H9 (cell line): ENCODE data around the gene CCDC92B. TPM values are rescaled to one million over a fixed set of nuclear protein-coding genes. Genes with fewer than 3 reads are reported as not detected.

ENCODE experiments used
- DNase-seq: peaks from one replicate; pipeline ENCODE4 v3.0.0-alpha.2; 2017
- H2AFZ ChIP-seq: one replicate; pipeline ENCODE4 v1.6.1; 2013; ENCODE audit warnings: mild to moderate bottlenecking, low read length, control low read depth, moderate library complexity
- H2AK5ac ChIP-seq: 2 replicates; pipeline ENCODE4 v1.6.1; 2013; ENCODE audit warnings: low read length, control low read depth, mixed read lengths; ENCODE audit not compliant: insufficient read length
- H2BK120ac ChIP-seq: one replicate; pipeline ENCODE4 v1.6.1; 2013; ENCODE audit warnings: low read depth, mild to moderate bottlenecking, low read length, control low read depth, inconsistent platforms; ENCODE audit not compliant: poor library complexity, severe bottlenecking
- H2BK12ac ChIP-seq: 2 replicates; pipeline ENCODE4 v1.6.1; 2013; ENCODE audit warnings: low read length, control low read depth, mixed read lengths, low read depth; ENCODE audit not compliant: insufficient read length
- H2BK15ac ChIP-seq: 2 replicates; pipeline ENCODE4 v1.6.1; 2013; ENCODE audit warnings: low read depth, low read length, control low read depth
- H2BK20ac ChIP-seq: one replicate; pipeline ENCODE4 v1.6.1; 2013; ENCODE audit warnings: low read depth, mild to moderate bottlenecking, low read length, control low read depth, inconsistent platforms; ENCODE audit not compliant: poor library complexity, severe bottlenecking
- H2BK5ac ChIP-seq: 2 replicates; pipeline ENCODE4 v1.6.1; 2013; ENCODE audit warnings: low read length, control low read depth, mixed read lengths; ENCODE audit not compliant: insufficient read length
- H3K14ac ChIP-seq: 2 replicates; pipeline ENCODE4 v1.6.1; 2013; ENCODE audit warnings: low read length, control low read depth; ENCODE audit not compliant: insufficient read depth
- H3K18ac ChIP-seq: 2 replicates; pipeline ENCODE4 v1.6.1; 2013; ENCODE audit warnings: low read depth, mild to moderate bottlenecking, mixed read lengths, low read length, control low read depth; ENCODE audit not compliant: insufficient read length
- H3K23ac ChIP-seq: 2 replicates; pipeline ENCODE4 v1.6.1; 2013; ENCODE audit warnings: low read length, control low read depth, mixed read lengths, low read depth; ENCODE audit not compliant: insufficient read length
- H3K23me2 ChIP-seq: 2 replicates; pipeline ENCODE4 v1.6.1; 2013; ENCODE audit warnings: low read depth, mild to moderate bottlenecking, mixed read lengths, low read length, control low read depth; ENCODE audit not compliant: insufficient read length, poor library complexity, severe bottlenecking
- H3K27ac ChIP-seq: 2 replicates; pipeline ENCODE4 v1.5.1; 2013; ENCODE audit warnings: low read length, control low read depth, mixed read lengths, low read depth; ENCODE audit not compliant: insufficient read length
- H3K27me3 ChIP-seq: 2 replicates; pipeline ENCODE4 v1.6.1; 2013; ENCODE audit warnings: low read length, control low read depth, inconsistent platforms; ENCODE audit not compliant: insufficient read depth
- H3K4ac ChIP-seq: 2 replicates; pipeline ENCODE4 v1.6.1; 2013; ENCODE audit warnings: low read depth, mild to moderate bottlenecking, control low read depth, inconsistent platforms, low read length, moderate library complexity
- H3K4me1 ChIP-seq: 2 replicates; pipeline ENCODE4 v1.6.1; 2013; ENCODE audit warnings: low read length, control low read depth, inconsistent platforms; ENCODE audit not compliant: insufficient read depth
- H3K4me2 ChIP-seq: 2 replicates; pipeline ENCODE4 v1.6.1; 2013; ENCODE audit warnings: low read length, control low read depth, mixed read lengths; ENCODE audit not compliant: insufficient read length, insufficient read depth
- H3K56ac ChIP-seq: 2 replicates; pipeline ENCODE4 v1.6.1; 2013; ENCODE audit warnings: low read depth, mild to moderate bottlenecking, mixed read lengths, low read length, control low read depth; ENCODE audit not compliant: insufficient read length
- H3K79me1 ChIP-seq: 2 replicates; pipeline ENCODE4 v1.6.1; 2013; ENCODE audit warnings: low read depth, mild to moderate bottlenecking, moderate library complexity, low read length, control low read depth, inconsistent platforms; ENCODE audit not compliant: insufficient read depth, poor library complexity, severe bottlenecking
- H3K79me2 ChIP-seq: 2 replicates; pipeline ENCODE4 v1.6.1; 2013; ENCODE audit warnings: low read length, control low read depth, inconsistent platforms; ENCODE audit not compliant: insufficient read depth
- H3K9ac ChIP-seq: 2 replicates; pipeline ENCODE4 v1.6.1; 2013; ENCODE audit warnings: low read length, control low read depth, mixed read lengths; ENCODE audit not compliant: insufficient read length; ENCODE audit errors: extremely low read depth
- H3K9me3 ChIP-seq: one replicate; pipeline ENCODE4 v1.6.1; 2013; ENCODE audit warnings: low read depth, low read length, inconsistent platforms; ENCODE audit not compliant: control insufficient read depth
- H3T11ph ChIP-seq: one replicate; pipeline ENCODE4 v1.6.1; 2013; ENCODE audit warnings: mild to moderate bottlenecking, low read length, control low read depth, inconsistent platforms
- H4K20me1 ChIP-seq: one replicate; pipeline ENCODE4 v1.6.1; 2013; ENCODE audit not compliant: control insufficient read depth, insufficient read length, insufficient read depth
- H4K5ac ChIP-seq: 2 replicates; pipeline ENCODE4 v1.6.1; 2013; ENCODE audit warnings: low read depth, mild to moderate bottlenecking, mixed read lengths, low read length, control low read depth; ENCODE audit not compliant: insufficient read length
- H4K8ac ChIP-seq: replicated peaks from 2 replicates; pipeline ENCODE4 v1.6.1; 2013; ENCODE audit warnings: low read length, control low read depth, mixed read lengths, low read depth; ENCODE audit not compliant: insufficient read length
- H4K91ac ChIP-seq: 2 replicates; pipeline ENCODE4 v1.6.1; 2013; ENCODE audit warnings: low read depth, mild to moderate bottlenecking, moderate library complexity, mixed read lengths, low read length, control low read depth; ENCODE audit not compliant: insufficient read length
- H3K27ac Mint-ChIP-seq, 3 experiments: 2 replicates in 2 of 3; 3 replicates in 1 of 3; pipeline ENCODE4 v1.8.0; 2020 to 2021; ENCODE audit warnings: mixed read lengths in 3 of 3, mild to moderate bottlenecking in 1 of 3, moderate library complexity in 1 of 3
- H3K27me3 Mint-ChIP-seq: 2 replicates; pipeline ENCODE4 v1.8.0; 2021; ENCODE audit warnings: low read depth, mild to moderate bottlenecking, moderate library complexity, mixed read lengths
- H3K36me3 Mint-ChIP-seq, 3 experiments: 2 replicates in 2 of 3; 3 replicates in 1 of 3; pipeline ENCODE4 v1.8.0; 2020 to 2021; ENCODE audit warnings: low read depth in 3 of 3, mixed read lengths in 3 of 3; ENCODE audit not compliant: insufficient read depth in 1 of 3
- H3K4me1 Mint-ChIP-seq, 2 experiments: 2 replicates each; pipeline ENCODE4 v1.8.0; 2020; ENCODE audit warnings: mixed read lengths in 2 of 2
- H3K4me3 Mint-ChIP-seq, 2 experiments: 2 replicates in 1 of 2; 3 replicates in 1 of 2; pipeline ENCODE4 v1.8.0; 2020 to 2021; ENCODE audit warnings: mild to moderate bottlenecking in 2 of 2, mixed read lengths in 2 of 2, moderate library complexity in 1 of 2
- H3K9me3 Mint-ChIP-seq, 2 experiments: 2 replicates in 1 of 2; 3 replicates in 1 of 2; pipeline ENCODE4 v1.8.0; 2020; ENCODE audit warnings: mild to moderate bottlenecking in 2 of 2, mixed read lengths in 2 of 2, moderate library complexity in 1 of 2
- WGBS: extraction: QIAGEN DNeasy Blood & Tissue Kit; methylation state at CpG from one replicate; pipeline ENCODE4 v1.1.7; 2013; ENCODE audit warnings: missing lambda C conversion rate, low lambda C conversion rate, mixed read lengths; ENCODE audit not compliant: insufficient read length; ENCODE audit errors: extremely low coverage; 5-methylcytosine and 5-hydroxymethylcytosine counted together
- total RNA-seq: library from RNA; stranded (reverse); gene quantifications from 2 replicates; pipeline ENCODE4 v1.2.1, GENCODE V29; 2021
- TF ChIP-seq, protein P1 (sequence below): fragments of 200-600 bp; sonication (generic); conservative IDR thresholded peaks from 3 replicates; pipeline ENCODE4 v1.8.0; 2021; ENCODE audit warnings: antibody characterized with exemption, mild to moderate bottlenecking

Gene CCDC92B
- total RNA-seq, 1 experiment from 2014 or later, result 8.0 TPM

DNA sequence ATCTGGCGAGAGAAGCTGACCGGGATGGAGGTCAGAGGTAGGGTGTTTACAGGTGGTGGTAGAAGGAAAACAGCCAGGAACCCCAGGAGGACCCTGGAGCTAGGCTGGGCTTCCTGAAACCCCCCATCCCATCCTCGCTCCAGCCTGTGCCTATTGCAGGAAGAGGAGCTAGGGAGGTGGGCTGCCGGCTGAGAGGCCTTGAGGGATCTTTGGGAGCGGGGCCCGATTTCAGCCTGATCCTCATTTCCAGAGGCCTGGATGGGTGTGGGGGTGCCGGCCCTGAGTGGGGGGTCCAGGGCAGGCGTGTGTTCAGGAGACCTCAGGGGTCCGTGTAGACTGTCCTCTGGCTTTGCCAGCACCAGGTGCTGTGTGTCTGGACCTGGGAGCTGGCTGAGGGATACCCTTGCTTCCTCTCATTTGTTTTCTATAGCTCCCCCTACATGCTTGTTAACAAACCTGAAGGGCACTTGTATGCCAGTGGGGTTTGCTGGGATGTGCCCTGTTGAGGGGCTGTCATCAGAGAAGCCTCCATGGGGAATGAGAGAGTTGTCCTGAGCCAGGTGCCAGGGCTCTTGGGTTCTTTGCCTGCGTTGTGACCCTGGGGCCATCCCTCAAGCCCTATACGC, 27.9 kb upstream of the CCDC92B start:
- H3K27me3 ChIP-seq, result no peaks in the 10 kb centered on the region; the same call in 1 of the 2 replicates
- no peak overlapping the region for H2BK120ac ChIP-seq
- DNase-seq, result peak; percentile 69

More for the DNA sequence above, 27.9 kb upstream of the CCDC92B start:
- Histone ChIP-seq H3K23me2 (peaks cover 8% of the 10 kb centered on the region), H3K4ac (no peak overlapping the region), H2BK12ac (no peak overlapping the region), H3K79me2 (no peaks in the 10 kb centered on the region), H3K79me1 (no peaks in the 10 kb centered on the region), H3K23ac (no peak overlapping the region), H2BK15ac (no peak overlapping the region), H2BK20ac (no peak overlapping the region), H2BK5ac (no peak overlapping the region), H4K8ac (no peak overlapping the region), H3K4me2 (peak overlapping the region; percentile 98), H4K5ac (no peak overlapping the region), H4K20me1 (no peaks in the 10 kb centered on the region), H3T11ph (no peak overlapping the region), H3K4me1 (no peaks in the 10 kb centered on the region), H3K18ac (no peak overlapping the region), H3K9me3 (no peaks in the 10 kb centered on the region), H2AK5ac (no peak overlapping the region), H3K56ac (no peak overlapping the region), H3K27ac (no peak overlapping the region), H4K91ac (no peak overlapping the region), H3K9ac (peak overlapping the region; percentile 59), H3K14ac (no peak overlapping the region; the same call in 1 of the 2 replicates), H2AFZ (no peak overlapping the region)
- TF ChIP-seq, protein P1, sequence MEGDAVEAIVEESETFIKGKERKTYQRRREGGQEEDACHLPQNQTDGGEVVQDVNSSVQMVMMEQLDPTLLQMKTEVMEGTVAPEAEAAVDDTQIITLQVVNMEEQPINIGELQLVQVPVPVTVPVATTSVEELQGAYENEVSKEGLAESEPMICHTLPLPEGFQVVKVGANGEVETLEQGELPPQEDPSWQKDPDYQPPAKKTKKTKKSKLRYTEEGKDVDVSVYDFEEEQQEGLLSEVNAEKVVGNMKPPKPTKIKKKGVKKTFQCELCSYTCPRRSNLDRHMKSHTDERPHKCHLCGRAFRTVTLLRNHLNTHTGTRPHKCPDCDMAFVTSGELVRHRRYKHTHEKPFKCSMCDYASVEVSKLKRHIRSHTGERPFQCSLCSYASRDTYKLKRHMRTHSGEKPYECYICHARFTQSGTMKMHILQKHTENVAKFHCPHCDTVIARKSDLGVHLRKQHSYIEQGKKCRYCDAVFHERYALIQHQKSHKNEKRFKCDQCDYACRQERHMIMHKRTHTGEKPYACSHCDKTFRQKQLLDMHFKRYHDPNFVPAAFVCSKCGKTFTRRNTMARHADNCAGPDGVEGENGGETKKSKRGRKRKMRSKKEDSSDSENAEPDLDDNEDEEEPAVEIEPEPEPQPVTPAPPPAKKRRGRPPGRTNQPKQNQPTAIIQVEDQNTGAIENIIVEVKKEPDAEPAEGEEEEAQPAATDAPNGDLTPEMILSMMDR, result peak; percentile 37; the same call in 2 of the 3 replicates
- no CpG with 5 or more reads among the region's 11 CpGs for WGBS
- H3K9me3 Mint-ChIP-seq, result no peaks in the 10 kb centered on the region; a peak in 1 of 5 replicates
- peak overlapping the region in 1 of 3 experiments; percentile 59; a peak in 2 of 7 replicates for H3K27ac Mint-ChIP-seq
- peaks cover 10 to 20% of the 10 kb centered on the region in 2 experiments; a peak in 3 of 4 replicates for H3K4me1 Mint-ChIP-seq
- H3K4me3 Mint-ChIP-seq, result peak overlapping the region; percentile 80 to 91
- H3K36me3 Mint-ChIP-seq, result no peaks in the 10 kb centered on the region; a peak in 1 of 7 replicates
- peaks cover 36% of the 10 kb centered on the region for H3K27me3 Mint-ChIP-seq
